ENCODE results near the gene SYPL1.

Gene SYPL1

GRCh38 chr7:106068538-106068961 is 43.6 kb downstream of the SYPL1 start:
- ATAC-seq (ENCODE audit: insufficient read depth, low read depth), result no peak
- no peak overlapping the region for H2AFZ ChIP-seq (ENCODE audit: low read depth, low read length)
- no peak overlapping the region for H3K4me2 ChIP-seq (ENCODE audit: insufficient read depth, low read length)
- TF ChIP-seq, protein P1, sequence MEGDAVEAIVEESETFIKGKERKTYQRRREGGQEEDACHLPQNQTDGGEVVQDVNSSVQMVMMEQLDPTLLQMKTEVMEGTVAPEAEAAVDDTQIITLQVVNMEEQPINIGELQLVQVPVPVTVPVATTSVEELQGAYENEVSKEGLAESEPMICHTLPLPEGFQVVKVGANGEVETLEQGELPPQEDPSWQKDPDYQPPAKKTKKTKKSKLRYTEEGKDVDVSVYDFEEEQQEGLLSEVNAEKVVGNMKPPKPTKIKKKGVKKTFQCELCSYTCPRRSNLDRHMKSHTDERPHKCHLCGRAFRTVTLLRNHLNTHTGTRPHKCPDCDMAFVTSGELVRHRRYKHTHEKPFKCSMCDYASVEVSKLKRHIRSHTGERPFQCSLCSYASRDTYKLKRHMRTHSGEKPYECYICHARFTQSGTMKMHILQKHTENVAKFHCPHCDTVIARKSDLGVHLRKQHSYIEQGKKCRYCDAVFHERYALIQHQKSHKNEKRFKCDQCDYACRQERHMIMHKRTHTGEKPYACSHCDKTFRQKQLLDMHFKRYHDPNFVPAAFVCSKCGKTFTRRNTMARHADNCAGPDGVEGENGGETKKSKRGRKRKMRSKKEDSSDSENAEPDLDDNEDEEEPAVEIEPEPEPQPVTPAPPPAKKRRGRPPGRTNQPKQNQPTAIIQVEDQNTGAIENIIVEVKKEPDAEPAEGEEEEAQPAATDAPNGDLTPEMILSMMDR (IDR thresholded peaks at IDR 0.05; ENCODE audit: borderline replicate concordance, extremely low read depth, low read length, poor library complexity, severe bottlenecking), result no peak
- H4K20me1 ChIP-seq (ENCODE audit: insufficient read depth, low read length), result no peaks in the 10 kb centered on the region
- H3K4me3 ChIP-seq (ENCODE audit: low read depth in 1 of 2, low read length in 2 of 2), result no peak overlapping the region
- H3K79me2 ChIP-seq (ENCODE audit: insufficient read depth, low read length), result no peaks in the 10 kb centered on the region
- DNase-seq, result no peak
- H3K36me3 ChIP-seq (ENCODE audit: insufficient read depth, low read length), result no peaks in the 10 kb centered on the region
- H3K27ac ChIP-seq (ENCODE audit: low read length), result peak overlapping the region; percentile 100
- no peak overlapping the region for H3K9ac ChIP-seq (ENCODE audit: low read depth, low read length)
- no peaks in the 10 kb centered on the region for H3K27me3 ChIP-seq (ENCODE audit: insufficient read depth, low read length, poor library complexity)
- no peaks in the 10 kb centered on the region for H3K9me3 ChIP-seq (ENCODE audit: insufficient read depth, low read length, severe bottlenecking)
- H3K4me1 ChIP-seq (ENCODE audit: insufficient read depth, low read length), result peaks cover 52% of the 10 kb centered on the region

DNA sequence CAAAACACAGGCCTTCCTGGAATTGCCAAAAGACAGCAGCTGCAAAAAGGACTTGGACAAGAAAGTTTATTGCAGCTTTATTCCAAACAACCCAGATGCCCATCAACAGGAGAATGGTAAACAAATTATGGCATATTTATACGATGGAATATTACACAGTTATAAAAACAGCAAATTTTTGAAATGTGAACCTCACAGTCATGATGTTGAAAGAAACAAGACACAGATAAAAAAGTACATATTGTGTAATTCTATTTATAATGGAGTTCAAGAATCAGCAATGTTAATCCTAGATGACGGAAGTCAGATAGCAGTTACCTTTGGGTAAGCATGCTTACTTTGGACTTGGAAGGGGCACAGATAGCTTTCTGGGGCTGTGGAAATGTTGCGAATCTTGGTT is 44.4 kb downstream of the SYPL1 start:
- Histone ChIP-seq H2AFZ (ENCODE audit: low read depth, low read length) (no peak overlapping the region), H3K4me3 (ENCODE audit: low read depth in 1 of 2, low read length in 2 of 2) (no peak overlapping the region), H4K20me1 (ENCODE audit: insufficient read depth, low read length) (no peaks in the 10 kb centered on the region), H3K9ac (ENCODE audit: low read depth, low read length) (no peak overlapping the region), H3K36me3 (ENCODE audit: insufficient read depth, low read length) (no peaks in the 10 kb centered on the region), H3K9me3 (ENCODE audit: insufficient read depth, low read length, severe bottlenecking) (no peaks in the 10 kb centered on the region), H3K4me2 (ENCODE audit: insufficient read depth, low read length) (no peak overlapping the region), H3K4me1 (ENCODE audit: insufficient read depth, low read length) (peaks cover 43% of the 10 kb centered on the region), H3K79me2 (ENCODE audit: insufficient read depth, low read length) (no peaks in the 10 kb centered on the region), H3K27ac (ENCODE audit: low read length) (no peak overlapping the region), H3K27me3 (ENCODE audit: insufficient read depth, low read length, poor library complexity) (no peaks in the 10 kb centered on the region)
- no peak for ATAC-seq (ENCODE audit: insufficient read depth, low read depth)
- DNase-seq, result no peak
- no peak for TF ChIP-seq EZH2 (IDR thresholded peaks at IDR 0.05; ENCODE audit: borderline replicate concordance, low read depth, low read length, severe bottlenecking)
- TF ChIP-seq, protein P1 (IDR thresholded peaks at IDR 0.05; ENCODE audit: borderline replicate concordance, extremely low read depth, low read length, poor library complexity, severe bottlenecking), result no peak

GRCh38 chr7:106065575-106066500 is 46.3 kb downstream of the SYPL1 start:
- H4K20me1 ChIP-seq (ENCODE audit: insufficient read depth, low read length), result no peaks in the 10 kb centered on the region
- H3K36me3 ChIP-seq (ENCODE audit: insufficient read depth, low read length), result no peaks in the 10 kb centered on the region
- H3K4me2 ChIP-seq (ENCODE audit: insufficient read depth, low read length), result no peak overlapping the region
- H3K4me3 ChIP-seq (ENCODE audit: low read depth in 1 of 2, low read length in 2 of 2), result no peak overlapping the region
- H3K4me1 ChIP-seq (ENCODE audit: insufficient read depth, low read length), result peaks cover 25% of the 10 kb centered on the region
- no peaks in the 10 kb centered on the region for H3K9me3 ChIP-seq (ENCODE audit: insufficient read depth, low read length, severe bottlenecking)
- ATAC-seq (ENCODE audit: insufficient read depth, low read depth), result no peak
- H3K9ac ChIP-seq (ENCODE audit: low read depth, low read length), result no peak overlapping the region
- H3K27me3 ChIP-seq (ENCODE audit: insufficient read depth, low read length, poor library complexity), result no peaks in the 10 kb centered on the region
- DNase-seq, result no peak
- H2AFZ ChIP-seq (ENCODE audit: low read depth, low read length), result no peak overlapping the region
- no peak overlapping the region for H3K27ac ChIP-seq (ENCODE audit: low read length)
- no peaks in the 10 kb centered on the region for H3K79me2 ChIP-seq (ENCODE audit: insufficient read depth, low read length)
- no peak for TF ChIP-seq EZH2 (IDR thresholded peaks at IDR 0.05; ENCODE audit: borderline replicate concordance, low read depth, low read length, severe bottlenecking)
- TF ChIP-seq, protein P1 (IDR thresholded peaks at IDR 0.05; ENCODE audit: borderline replicate concordance, extremely low read depth, low read length, poor library complexity, severe bottlenecking), result no peak
